T-helper 17 cell (primary cell): ENCODE results near the gene CYTH1. TPM values are rescaled to one million over a fixed set of nuclear protein-coding genes. Genes with fewer than 3 reads are reported as not detected.

Experiments used
- ATAC-seq: fragments of 150-1000 bp; cut with Tn5 transposase; 2 replicates; pipeline ENCODE4 v1.10.0; 2021; ENCODE audit warnings: mild to moderate bottlenecking, moderate library complexity
- DNase-seq, 3 donors: peaks; one replicate each; pipeline versions ENCODE4 v3.0.0 to v3.0.0-alpha.2; 2020 to 2021
- H3K9me3 ChIP-seq: one replicate; pipeline ENCODE4 v1.7.0; 2013; ENCODE audit warnings: low read length, mild to moderate bottlenecking; ENCODE audit not compliant: control insufficient read depth, poor library complexity, severe bottlenecking
- H3K27ac Mint-ChIP-seq: one replicate; pipeline ENCODE4 v1.8.0; 2022; ENCODE audit warnings: mild to moderate bottlenecking, moderate library complexity, mixed read lengths
- H3K27me3 Mint-ChIP-seq: one replicate; pipeline ENCODE4 v1.8.0; 2022; ENCODE audit warnings: mixed read lengths
- H3K36me3 Mint-ChIP-seq: one replicate; pipeline ENCODE4 v1.8.0; 2022; ENCODE audit warnings: low read depth, mixed read lengths
- H3K4me1 Mint-ChIP-seq: one replicate; pipeline ENCODE4 v1.8.0; 2022; ENCODE audit warnings: mild to moderate bottlenecking, mixed read lengths
- H3K4me3 Mint-ChIP-seq: one replicate; pipeline ENCODE4 v1.8.0; 2022; ENCODE audit warnings: mild to moderate bottlenecking, moderate library complexity, mixed read lengths
- total RNA-seq, 4 donors: library from RNA in 2 of 4; stranded (reverse) in 2 of 4; gene quantifications; one replicate each; pipeline ENCODE4 v1.2.3 and lab custom pipeline; 2022 to 2026

Gene CYTH1
- total RNA-seq, 2 donors from 2014 or later = 462 to 497 TPM

- Mint-ChIP-seq H3K36me3 (peaks cover 6% of the 10 kb centered on the region), H3K4me1 (peaks cover 78% of the 10 kb centered on the region), H3K27me3 (no peaks in the 10 kb centered on the region), H3K27ac (peak overlapping the region; percentile 95), H3K4me3 (peak overlapping the region; percentile 82)
- H3K9me3 ChIP-seq = no peaks in the 10 kb centered on the region
- DNase-seq (no peak), ATAC-seq (peak; percentile 2)
Measured at GRCh38 chr17:78741644-78742284, 40.3 kb downstream of the CYTH1 start.

GRCh38 chr17:78739331-78739931, 42.6 kb downstream of the CYTH1 start:
- no peaks in the 10 kb centered on the region for H3K9me3 ChIP-seq
- DNase-seq = no peak
- Mint-ChIP-seq H3K27ac (peak overlapping the region; percentile 99), H3K27me3 (no peaks in the 10 kb centered on the region), H3K4me1 (peaks cover 81% of the 10 kb centered on the region), H3K4me3 (peak overlapping the region; percentile 64), H3K36me3 (peaks cover 11% of the 10 kb centered on the region)
- no peak for ATAC-seq

- peaks cover 11% of the 10 kb centered on the region for H3K36me3 Mint-ChIP-seq
- peak overlapping the region; percentile 64 for H3K4me3 Mint-ChIP-seq
- H3K9me3 ChIP-seq = no peaks in the 10 kb centered on the region
- no peak for ATAC-seq
- DNase-seq = no peak
- peaks cover 79% of the 10 kb centered on the region for H3K4me1 Mint-ChIP-seq
- H3K27ac Mint-ChIP-seq = peak overlapping the region; percentile 99
- H3K27me3 Mint-ChIP-seq = no peaks in the 10 kb centered on the region
Measured at GRCh38 chr17:78738698-78739097, 43.4 kb downstream of the CYTH1 start.

GRCh38 chr17:78738278-78738677, 43.8 kb downstream of the CYTH1 start:
- H3K36me3 Mint-ChIP-seq = peaks cover 11% of the 10 kb centered on the region
- no peaks in the 10 kb centered on the region for H3K27me3 Mint-ChIP-seq
- DNase-seq = no peak
- H3K4me1 Mint-ChIP-seq = peaks cover 80% of the 10 kb centered on the region
- no peak for ATAC-seq
- no peaks in the 10 kb centered on the region for H3K9me3 ChIP-seq
- peak overlapping the region; percentile 77 for H3K4me3 Mint-ChIP-seq
- peak overlapping the region; percentile 99 for H3K27ac Mint-ChIP-seq

GRCh38 chr17:78737332-78737731, 44.7 kb downstream of the CYTH1 start:
- Mint-ChIP-seq H3K36me3 (peaks cover 11% of the 10 kb centered on the region), H3K4me1 (peaks cover 80% of the 10 kb centered on the region), H3K27ac (peak overlapping the region; percentile 99), H3K4me3 (peak overlapping the region; percentile 97), H3K27me3 (no peaks in the 10 kb centered on the region)
- H3K9me3 ChIP-seq = no peaks in the 10 kb centered on the region
- DNase-seq (no peak), ATAC-seq (no peak)

GRCh38 chr17:78736526-78737079, 45.5 kb downstream of the CYTH1 start:
- peak overlapping the region; percentile 99 for H3K27ac Mint-ChIP-seq
- peak overlapping the region; percentile 97 for H3K4me3 Mint-ChIP-seq

GRCh38 chr17:78735832-78736525, 46.1 kb downstream of the CYTH1 start:
- H3K4me1 Mint-ChIP-seq = peaks cover 79% of the 10 kb centered on the region
- peak; percentile 33 for ATAC-seq
- peak overlapping the region; percentile 99 for H3K27ac Mint-ChIP-seq
- H3K4me3 Mint-ChIP-seq = peak overlapping the region; percentile 97
- no peak for DNase-seq
- peaks cover 13% of the 10 kb centered on the region for H3K36me3 Mint-ChIP-seq
- H3K27me3 Mint-ChIP-seq = no peaks in the 10 kb centered on the region
- H3K9me3 ChIP-seq = no peaks in the 10 kb centered on the region

More at GRCh38 chr17:78736526-78737079, 45.5 kb downstream of the CYTH1 start:
- Mint-ChIP-seq H3K4me1 (peaks cover 78% of the 10 kb centered on the region), H3K36me3 (peaks cover 13% of the 10 kb centered on the region), H3K27me3 (no peaks in the 10 kb centered on the region)
- DNase-seq = peak; percentile 44 to 67 (median 58)
- H3K9me3 ChIP-seq = no peaks in the 10 kb centered on the region
- ATAC-seq = peak; percentile 86

GRCh38 chr17:78734793-78735641, 47.1 kb downstream of the CYTH1 start:
- DNase-seq = no peak
- H3K27me3 Mint-ChIP-seq = no peaks in the 10 kb centered on the region
- no peak for ATAC-seq
- H3K9me3 ChIP-seq = no peaks in the 10 kb centered on the region
- peaks cover 77% of the 10 kb centered on the region for H3K4me1 Mint-ChIP-seq
- H3K4me3 Mint-ChIP-seq = peak overlapping the region; percentile 97
- peak overlapping the region; percentile 99 for H3K27ac Mint-ChIP-seq
- peaks cover 10% of the 10 kb centered on the region for H3K36me3 Mint-ChIP-seq

GRCh38 chr17:78732354-78732753, 49.7 kb downstream of the CYTH1 start:
- Mint-ChIP-seq H3K27me3 (no peaks in the 10 kb centered on the region), H3K27ac (peak overlapping the region; percentile 89), H3K4me1 (peaks cover 72% of the 10 kb centered on the region), H3K36me3 (peaks cover 7% of the 10 kb centered on the region), H3K4me3 (peak overlapping the region; percentile 74)
- DNase-seq = no peak
- no peak for ATAC-seq
- H3K9me3 ChIP-seq = no peaks in the 10 kb centered on the region

- H3K36me3 Mint-ChIP-seq = peaks cover 7% of the 10 kb centered on the region
- peak overlapping the region; percentile 74 for H3K4me3 Mint-ChIP-seq
- no peak for ATAC-seq
- H3K27me3 Mint-ChIP-seq = no peaks in the 10 kb centered on the region
- peak overlapping the region; percentile 89 for H3K27ac Mint-ChIP-seq
- peaks cover 70% of the 10 kb centered on the region for H3K4me1 Mint-ChIP-seq
- H3K9me3 ChIP-seq = no peaks in the 10 kb centered on the region
- DNase-seq = no peak
Measured at GRCh38 chr17:78731904-78732303, 50.2 kb downstream of the CYTH1 start.

- Mint-ChIP-seq H3K4me3 (peak overlapping the region; percentile 63), H3K4me1 (peaks cover 69% of the 10 kb centered on the region), H3K36me3 (peaks cover 4% of the 10 kb centered on the region), H3K27me3 (no peaks in the 10 kb centered on the region), H3K27ac (peak overlapping the region; percentile 66)
- ATAC-seq = no peak
- H3K9me3 ChIP-seq = no peaks in the 10 kb centered on the region
- DNase-seq = no peak
Measured at GRCh38 chr17:78729641-78730040, 52.4 kb downstream of the CYTH1 start.

- peak overlapping the region; percentile 66 for H3K27ac Mint-ChIP-seq
- DNase-seq = no peak
- no peak for ATAC-seq
- H3K36me3 Mint-ChIP-seq = peaks cover 4% of the 10 kb centered on the region
- H3K4me3 Mint-ChIP-seq = peak overlapping the region; percentile 90
- no peaks in the 10 kb centered on the region for H3K9me3 ChIP-seq
- peaks cover 72% of the 10 kb centered on the region for H3K4me1 Mint-ChIP-seq
- H3K27me3 Mint-ChIP-seq = no peaks in the 10 kb centered on the region
Measured at GRCh38 chr17:78728495-78728894, 53.6 kb downstream of the CYTH1 start.
